OCI-LY3 (cell line): Measurements from ENCODE around the gene CYB561D1.
A peak's percentile ranks its signal among the peaks of the same experiment; 100 is the strongest.

Experiments used
- H2AFZ ChIP-seq: fragments of 200-600, 300-600 bp; shearing (Covaris generic); 2 replicates; pipeline ENCODE4 v1.6.0; 2014; ENCODE audit warnings: antibody characterized with exemption, low read depth, low read length
- H3K27ac ChIP-seq: fragments of 200-600, 300-600 bp; sonication (generic); 2 replicates; pipeline ENCODE4 v1.5.1; 2014; ENCODE audit warnings: mild to moderate bottlenecking, low read length, moderate library complexity, mixed read lengths
- H3K27me3 ChIP-seq: fragments of 200-600, 300-600 bp; sonication (generic); 2 replicates; pipeline ENCODE4 v1.6.1; 2014; ENCODE audit warnings: low read depth, low read length, mixed read lengths
- H3K36me3 ChIP-seq: fragments of 200-600, 300-600 bp; sonication (generic); replicated peaks from 2 replicates; pipeline ENCODE3; 2014; ENCODE audit warnings: low read depth, low read length, mixed read lengths
- H3K4me1 ChIP-seq: fragments of 300-600, 200-600 bp; sonication (generic); 2 replicates; pipeline ENCODE4 v1.6.1; 2014; ENCODE audit warnings: low read length, mixed read lengths
- H3K4me2 ChIP-seq: fragments of 200-600, 300-600 bp; sonication (generic); 2 replicates; pipeline ENCODE4 v1.6.1; 2014; ENCODE audit warnings: low read length, mixed read lengths
- H3K4me3 ChIP-seq: fragments of 300-600, 200-600 bp; sonication (generic); 2 replicates; pipeline ENCODE4 v1.5.1; 2014; ENCODE audit warnings: antibody characterized with exemption, mild to moderate bottlenecking, low read length, moderate library complexity
- H3K79me2 ChIP-seq: fragments of 300-600, 200-600 bp; shearing (Covaris generic); 2 replicates; pipeline ENCODE4 v1.6.1; 2014; ENCODE audit warnings: mild to moderate bottlenecking, low read length, mixed read lengths
- H3K9ac ChIP-seq: fragments of 300-600, 200-600 bp; shearing (Covaris generic); 2 replicates; pipeline ENCODE4 v1.6.0; 2014; ENCODE audit warnings: mild to moderate bottlenecking, low read length, moderate library complexity
- H3K9me3 ChIP-seq: fragments of 200-600, 300-600 bp; shearing (Covaris generic); 2 replicates; pipeline ENCODE4 v1.6.1; 2014; ENCODE audit warnings: low read length, mixed read lengths; ENCODE audit not compliant: insufficient read depth
- H4K20me1 ChIP-seq: fragments of 200-600, 300-600 bp; sonication (generic); 2 replicates; pipeline ENCODE4 v1.6.1; 2016; ENCODE audit warnings: low read length, mixed read lengths; ENCODE audit not compliant: insufficient read depth
- CTCF ChIP-seq: fragments of 200-600, 300-600 bp; sonication (generic); IDR thresholded peaks from 2 replicates; pipeline ENCODE4 v1.5.1; 2014; ENCODE audit warnings: antibody characterized with exemption, low read length, low read depth
- EZH2phosphoT487 ChIP-seq: fragments of 200-600 bp; shearing (Covaris generic); IDR thresholded peaks from 2 replicates; pipeline ENCODE4 v1.6.1; 2018; ENCODE audit warnings: antibody characterized with exemption, mixed run types, low read depth

CYB561D1 gene

GRCh38 chr1:109491372-109491771 lies 2.5 kb upstream of the CYB561D1 start:
- Histone ChIP-seq H3K36me3 (peaks cover 7% of the 10 kb centered on the region), H3K9ac (no peak overlapping the region), H3K9me3 (no peaks in the 10 kb centered on the region), H3K4me3 (no peak overlapping the region), H4K20me1 (no peaks in the 10 kb centered on the region), H3K27me3 (no peaks in the 10 kb centered on the region), H2AFZ (no peak overlapping the region), H3K4me1 (peaks cover 9% of the 10 kb centered on the region), H3K27ac (no peak overlapping the region), H3K79me2 (peaks cover 11% of the 10 kb centered on the region; the same call in 1 of the 2 replicates), H3K4me2 (no peak overlapping the region)
- no peak for TF ChIP-seq EZH2phosphoT487
- TF ChIP-seq CTCF, result no peak

- no peak overlapping the region for H3K4me2 ChIP-seq
- H2AFZ ChIP-seq, result no peak overlapping the region
- H4K20me1 ChIP-seq, result no peaks in the 10 kb centered on the region
- H3K27ac ChIP-seq, result no peak overlapping the region
- H3K79me2 ChIP-seq, result peaks cover 11% of the 10 kb centered on the region; the same call in 1 of the 2 replicates
- no peak overlapping the region for H3K4me3 ChIP-seq
- peaks cover 9% of the 10 kb centered on the region for H3K4me1 ChIP-seq
- no peaks in the 10 kb centered on the region for H3K27me3 ChIP-seq
- peaks cover 8% of the 10 kb centered on the region for H3K36me3 ChIP-seq
- no peaks in the 10 kb centered on the region for H3K9me3 ChIP-seq
- H3K9ac ChIP-seq, result no peak overlapping the region
- TF ChIP-seq EZH2phosphoT487 (no peak), CTCF (no peak)
Observed at GRCh38 chr1:109492779-109493178, 1.1 kb upstream of the CYB561D1 start.

GRCh38 chr1:109493227-109493626 lies 667 bp upstream of the CYB561D1 start:
- H3K9ac ChIP-seq, result peak overlapping the region; percentile 48; the same call in 1 of the 2 replicates
- H3K27ac ChIP-seq, result no peak overlapping the region
- no peaks in the 10 kb centered on the region for H3K9me3 ChIP-seq

GRCh38 chr1:109495738-109496137 lies 1.8 kb downstream of the CYB561D1 start:
- H3K9me3 ChIP-seq, result no peaks in the 10 kb centered on the region
- no peak overlapping the region for H3K27ac ChIP-seq
- no peak overlapping the region for H3K4me3 ChIP-seq
- H3K4me2 ChIP-seq, result no peak overlapping the region
- peaks cover 8% of the 10 kb centered on the region for H3K36me3 ChIP-seq
- no peak overlapping the region for H2AFZ ChIP-seq
- peaks cover 9% of the 10 kb centered on the region for H3K4me1 ChIP-seq
- H3K27me3 ChIP-seq, result no peaks in the 10 kb centered on the region
- peaks cover 11% of the 10 kb centered on the region; the same call in 1 of the 2 replicates for H3K79me2 ChIP-seq
- TF ChIP-seq CTCF (no peak), EZH2phosphoT487 (no peak)
- H3K9ac ChIP-seq, result no peak overlapping the region
- H4K20me1 ChIP-seq, result no peaks in the 10 kb centered on the region

More at GRCh38 chr1:109493227-109493626, 667 bp upstream of the CYB561D1 start:
- no peaks in the 10 kb centered on the region for H4K20me1 ChIP-seq
- peaks cover 8% of the 10 kb centered on the region for H3K36me3 ChIP-seq
- H2AFZ ChIP-seq, result no peak overlapping the region
- H3K4me3 ChIP-seq, result peak overlapping the region; percentile 92; the same call in 1 of the 2 replicates
- H3K4me2 ChIP-seq, result peak overlapping the region; percentile 71
- peaks cover 9% of the 10 kb centered on the region for H3K4me1 ChIP-seq
- no peaks in the 10 kb centered on the region for H3K27me3 ChIP-seq
- peaks cover 11% of the 10 kb centered on the region; the same call in 1 of the 2 replicates for H3K79me2 ChIP-seq
- TF ChIP-seq EZH2phosphoT487, result no peak
- no peak for TF ChIP-seq CTCF
